ENCODE results near the gene FTH1.

GRCh38 chr11:61952882-61953281 is 14.6 kb downstream of the FTH1 start:
- no peak for TF ChIP-seq CTCF (IDR thresholded peaks at IDR 0.05; ENCODE audit: control extremely low read depth in 1 of 3, insufficient read depth in 1 of 3, low read depth in 1 of 3, low read length in 3 of 3)
- TF ChIP-seq SP1 (IDR thresholded peaks at IDR 0.05; ENCODE audit: low read depth, low read length): no peak
- TF ChIP-seq RFX5 (IDR thresholded peaks at IDR 0.05; ENCODE audit: borderline replicate concordance, low read depth, low read length): no peak
- no peak for TF ChIP-seq POLR2A (IDR thresholded peaks at IDR 0.05; ENCODE audit: control extremely low read depth in 1 of 2, low read depth in 2 of 2, low read length in 2 of 2)
- TF ChIP-seq EP300 (IDR thresholded peaks at IDR 0.05; ENCODE audit: borderline replicate concordance in 1 of 2, low read depth in 2 of 2, low read length in 2 of 2): no peak
- TF ChIP-seq, protein P1, sequence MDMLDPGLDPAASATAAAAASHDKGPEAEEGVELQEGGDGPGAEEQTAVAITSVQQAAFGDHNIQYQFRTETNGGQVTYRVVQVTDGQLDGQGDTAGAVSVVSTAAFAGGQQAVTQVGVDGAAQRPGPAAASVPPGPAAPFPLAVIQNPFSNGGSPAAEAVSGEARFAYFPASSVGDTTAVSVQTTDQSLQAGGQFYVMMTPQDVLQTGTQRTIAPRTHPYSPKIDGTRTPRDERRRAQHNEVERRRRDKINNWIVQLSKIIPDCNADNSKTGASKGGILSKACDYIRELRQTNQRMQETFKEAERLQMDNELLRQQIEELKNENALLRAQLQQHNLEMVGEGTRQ (IDR thresholded peaks at IDR 0.05; ENCODE audit: low read length): no peak
- TF ChIP-seq BRCA1 (IDR thresholded peaks at IDR 0.05; ENCODE audit: low read depth, low read length): no peak
- TF ChIP-seq EZH2 (IDR thresholded peaks at IDR 0.05; ENCODE audit: low read depth, low read length, severe bottlenecking): no peak
- TF ChIP-seq KDM4A (IDR thresholded peaks at IDR 0.05; ENCODE audit: low read depth, low read length, severe bottlenecking): no peak

All from H1 (cell line).